ENCODE measurements around the gene IFITM5. TPM values are rescaled to one million over a fixed set of nuclear protein-coding genes. Genes with fewer than 3 reads are reported as not detected.
"Not testable (repeated sequence)": the region's sequence is repeated elsewhere in the genome, so short reads cannot be mapped to it uniquely, and the experiment has no call there.

Gene IFITM5
- total RNA-seq, 2 experiments from 2014 or later = not detected

DNA sequence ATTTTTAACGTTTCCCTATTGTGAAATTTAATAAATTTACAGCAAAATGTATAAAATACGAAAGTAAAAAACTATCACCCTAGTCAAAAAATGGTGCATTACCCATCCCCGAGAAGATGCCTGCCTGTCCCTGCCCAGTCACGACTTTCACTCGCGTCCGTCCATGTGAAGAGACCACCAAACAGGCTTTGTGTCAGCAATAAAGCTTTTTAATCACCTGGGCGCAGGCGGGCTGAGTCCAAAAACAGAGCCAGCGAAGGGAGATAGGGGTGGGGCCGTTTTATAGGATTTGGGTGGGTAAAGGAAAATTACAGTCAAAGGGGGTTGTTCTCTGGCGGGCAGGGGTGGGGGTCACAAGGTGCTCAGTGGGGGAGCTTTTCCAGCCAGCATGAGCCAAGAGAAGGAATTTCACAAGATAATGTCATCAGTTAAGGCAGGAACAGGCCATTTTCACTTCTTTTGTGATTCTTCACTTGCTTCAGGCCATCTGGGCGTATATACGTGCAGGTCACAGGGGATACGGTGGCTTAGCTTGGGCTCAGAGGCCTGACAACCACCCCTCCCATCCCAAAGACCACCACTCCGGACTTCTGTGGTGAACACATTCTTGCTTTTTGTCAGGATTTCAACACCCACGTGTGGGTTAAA is 34.4 kb upstream of the IFITM5 start:
- Mint-ChIP-seq H3K4me1 (peaks cover 44% of the 10 kb centered on the region), H3K27me3 (peaks cover 27% of the 10 kb centered on the region)
- POLR2A ChIA-PET = interaction anchor here (0.8 kb wide), 1 partner anchor 22 kb away, joined by 3 read pairs; no protein-coding TSS in a partner anchor
- H3K27ac Mint-ChIP-seq; H3K4me3 Mint-ChIP-seq; H3K9me3 Mint-ChIP-seq; H3K36me3 Mint-ChIP-seq (ENCODE audit: low read depth); DNase-seq: not testable (repeated sequence)
- CTCF ChIA-PET = interaction anchor here (0.5 to 1.5 kb wide), 2 partner anchors 21 to 363 kb away, joined by 3 to 4 read pairs; no protein-coding TSS in a partner anchor

GRCh38 chr11:332651-333480 is 33.5 kb upstream of the IFITM5 start:
- CTCF ChIA-PET = interaction anchor here (0.5 to 1.5 kb wide), 2 partner anchors 22 to 363 kb away, joined by 3 to 4 read pairs; no protein-coding TSS in a partner anchor
- Mint-ChIP-seq H3K4me3 (no peak overlapping the region), H3K27ac (no peak overlapping the region), H3K4me1 (peaks cover 50% of the 10 kb centered on the region), H3K9me3 (no peaks in the 10 kb centered on the region), H3K27me3 (peaks cover 27% of the 10 kb centered on the region), H3K36me3 (ENCODE audit: low read depth) (no peaks in the 10 kb centered on the region)
- no peak for DNase-seq
- POLR2A ChIA-PET = interaction anchor here (0.8 kb wide), 1 partner anchor 23 kb away, joined by 3 read pairs; no protein-coding TSS in a partner anchor

- DNase-seq = no peak
- Mint-ChIP-seq H3K4me3 (no peak overlapping the region), H3K27ac (no peak overlapping the region), H3K27me3 (peaks cover 23% of the 10 kb centered on the region), H3K9me3 (no peaks in the 10 kb centered on the region), H3K4me1 (peaks cover 58% of the 10 kb centered on the region), H3K36me3 (ENCODE audit: low read depth) (no peaks in the 10 kb centered on the region)
- ChIA-PET POLR2A (interaction anchor here (2.1 to 2.5 kb wide), 2 partner anchors 14 to 20 kb away, joined by 5 read pairs; no protein-coding TSS in a partner anchor), CTCF (no interaction called here)
Observed at GRCh38 chr11:331358-332060, 32.2 kb upstream of the IFITM5 start.

DNA sequence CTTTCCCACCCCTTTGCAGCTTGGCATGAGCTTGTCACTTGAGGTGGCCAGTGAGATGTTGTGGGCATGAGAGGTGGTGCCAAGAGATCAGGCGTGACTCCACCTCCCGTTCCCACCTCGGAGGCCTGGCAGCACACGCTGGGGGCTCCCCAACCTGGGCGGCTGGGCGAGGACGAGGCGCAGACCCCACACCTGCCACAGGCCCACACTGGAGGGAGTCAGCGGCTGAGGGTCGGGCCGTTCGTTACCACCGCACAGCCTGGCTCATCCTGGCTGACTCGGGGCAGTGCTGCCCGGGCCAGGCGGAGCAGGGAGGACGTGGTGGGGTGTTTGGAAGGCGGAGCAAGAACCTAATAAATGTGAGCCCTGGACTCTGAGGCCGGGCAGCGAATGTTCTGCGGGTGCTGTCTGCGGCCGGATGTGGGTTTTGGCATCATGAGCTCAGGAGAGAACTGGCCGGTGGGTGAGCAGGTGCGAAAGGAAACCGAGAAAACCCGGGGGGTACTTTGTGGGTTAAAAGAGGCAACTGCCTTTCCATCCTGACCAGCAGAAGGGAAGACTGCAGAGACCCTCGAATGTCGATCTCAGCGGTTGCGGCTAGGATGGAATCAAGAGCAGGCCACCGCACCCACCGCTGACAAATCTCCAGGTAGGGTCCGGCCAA is 31.5 kb upstream of the IFITM5 start:
- H3K9me3 Mint-ChIP-seq = no peaks in the 10 kb centered on the region
- peaks cover 64% of the 10 kb centered on the region for H3K4me1 Mint-ChIP-seq
- H3K27ac Mint-ChIP-seq = no peak overlapping the region
- ChIA-PET CTCF (interaction anchor here (1.0 to 2.4 kb wide), 3 partner anchors 9 to 118 kb away, joined by 3 to 16 read pairs (median 5); no protein-coding TSS in a partner anchor), POLR2A (interaction anchor here (0.7 to 2.5 kb wide), 4 partner anchors 13 to 25 kb away, joined by 3 to 11 read pairs (median 5); no protein-coding TSS in a partner anchor)
- peaks cover 19% of the 10 kb centered on the region for H3K27me3 Mint-ChIP-seq
- no peak overlapping the region for H3K4me3 Mint-ChIP-seq
- DNase-seq = peak; percentile 55
- H3K36me3 Mint-ChIP-seq (ENCODE audit: low read depth) = no peaks in the 10 kb centered on the region

DNA sequence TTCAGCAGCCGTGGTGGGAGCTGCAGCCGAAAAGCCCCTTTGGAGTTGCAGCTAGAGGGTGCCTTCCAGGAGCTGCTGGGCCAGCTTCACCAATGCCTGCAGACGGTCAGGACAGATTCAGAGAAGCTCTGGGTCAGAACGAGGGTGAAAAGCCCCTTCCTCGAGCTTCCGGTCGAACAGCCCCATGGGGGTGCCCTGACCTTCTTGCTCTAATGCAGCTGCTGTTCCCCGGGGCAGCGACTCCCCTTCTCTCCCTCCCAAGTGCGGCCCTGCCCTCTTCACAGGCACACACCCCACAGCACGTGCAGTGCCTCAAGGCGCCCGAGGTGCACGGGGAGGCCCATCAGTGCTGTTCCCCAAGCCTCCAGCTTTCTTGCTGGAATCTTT is 31.0 kb upstream of the IFITM5 start:
- peaks cover 14% of the 10 kb centered on the region for H3K27me3 Mint-ChIP-seq
- H3K27ac Mint-ChIP-seq = no peak overlapping the region
- H3K4me3 Mint-ChIP-seq = no peak overlapping the region
- DNase-seq = no peak
- POLR2A ChIA-PET = interaction anchor here (0.7 to 2.5 kb wide), 4 partner anchors 13 to 25 kb away, joined by 3 to 11 read pairs (median 5); no protein-coding TSS in a partner anchor
- H3K36me3 Mint-ChIP-seq (ENCODE audit: low read depth) = no peaks in the 10 kb centered on the region
- no peaks in the 10 kb centered on the region for H3K9me3 Mint-ChIP-seq
- CTCF ChIA-PET = interaction anchor here (1.0 to 2.4 kb wide), 3 partner anchors 9 to 118 kb away, joined by 3 to 16 read pairs (median 5); no protein-coding TSS in a partner anchor
- H3K4me1 Mint-ChIP-seq = peaks cover 68% of the 10 kb centered on the region

DNA sequence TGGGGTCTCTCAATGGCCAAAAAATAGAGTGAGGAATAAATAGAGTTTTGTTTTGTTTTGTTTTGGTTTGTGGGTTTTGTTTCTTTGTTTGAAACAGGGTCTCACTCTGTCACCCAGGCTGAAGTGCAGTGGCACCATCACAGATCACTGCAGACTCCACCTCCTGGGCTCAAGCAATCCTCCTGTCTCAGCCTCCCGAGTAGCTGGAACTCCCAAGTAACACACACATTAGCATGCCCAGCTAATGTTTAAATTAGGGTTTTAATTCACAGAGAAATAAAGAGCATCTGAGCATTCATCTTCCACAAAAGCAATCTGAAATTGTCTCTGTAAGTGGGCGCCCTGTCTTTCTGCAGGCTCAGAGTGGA is 30.5 kb upstream of the IFITM5 start:
- H3K4me1 Mint-ChIP-seq = peaks cover 70% of the 10 kb centered on the region
- peak overlapping the region; percentile 50 for H3K27ac Mint-ChIP-seq
- no peak overlapping the region for H3K4me3 Mint-ChIP-seq

DNA sequence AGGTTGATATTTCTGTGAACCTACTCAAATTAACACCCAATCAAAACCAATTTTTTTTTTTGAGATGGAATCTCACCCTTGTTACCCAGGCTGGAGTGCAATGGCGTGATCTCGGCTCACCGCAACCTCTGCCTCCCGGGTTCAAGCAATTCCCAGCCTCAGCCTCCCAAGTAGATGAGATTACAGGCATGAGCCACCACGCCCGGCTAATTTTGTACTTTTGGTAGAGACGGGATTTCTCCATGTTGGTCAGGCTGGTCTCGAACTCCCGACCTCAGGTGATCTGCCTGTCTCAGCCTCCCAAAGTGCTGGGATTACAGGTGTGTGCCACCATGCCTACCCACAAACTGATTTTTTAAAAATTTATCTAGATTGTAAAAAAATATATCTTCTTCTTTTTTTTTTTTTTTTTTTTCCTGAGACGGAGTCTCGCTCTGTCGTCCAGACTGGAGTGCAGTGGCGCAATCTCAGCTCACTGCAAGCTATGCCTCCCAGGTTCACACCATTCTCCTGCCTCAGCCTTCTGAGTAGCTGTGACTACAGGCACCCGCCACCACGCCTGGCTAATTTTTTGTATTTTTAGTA is 29.3 kb upstream of the IFITM5 start:
- H3K27me3 Mint-ChIP-seq; H3K9me3 Mint-ChIP-seq; H3K4me3 Mint-ChIP-seq; H3K27ac Mint-ChIP-seq; H3K36me3 Mint-ChIP-seq (ENCODE audit: low read depth); DNase-seq: not testable (repeated sequence)
- ChIA-PET CTCF (interaction anchor here (0.7 to 2.4 kb wide), 4 partner anchors 11 to 60 kb away, joined by 3 to 16 read pairs (median 4); no protein-coding TSS in a partner anchor), POLR2A (interaction anchor here (0.6 to 2.2 kb wide), 2 partner anchors 19 to 27 kb away, joined by 3 to 11 read pairs; no protein-coding TSS in a partner anchor)
- peaks cover 73% of the 10 kb centered on the region for H3K4me1 Mint-ChIP-seq

More for the DNA sequence above, 30.5 kb upstream of the IFITM5 start:
- ChIA-PET POLR2A (interaction anchor here (0.7 to 2.5 kb wide), 4 partner anchors 12 to 26 kb away, joined by 3 to 11 read pairs (median 5); no protein-coding TSS in a partner anchor), CTCF (interaction anchor here (1.0 to 2.4 kb wide), 3 partner anchors 10 to 119 kb away, joined by 3 to 16 read pairs (median 5); no protein-coding TSS in a partner anchor)
- H3K9me3 Mint-ChIP-seq = no peaks in the 10 kb centered on the region
- DNase-seq = no peak
- peaks cover 14% of the 10 kb centered on the region for H3K27me3 Mint-ChIP-seq
- H3K36me3 Mint-ChIP-seq (ENCODE audit: low read depth) = no peaks in the 10 kb centered on the region

GRCh38 chr11:328012-328411 is 28.7 kb upstream of the IFITM5 start:
- peaks cover 6% of the 10 kb centered on the region for H3K27me3 Mint-ChIP-seq
- no peaks in the 10 kb centered on the region for H3K36me3 Mint-ChIP-seq (ENCODE audit: low read depth)
- POLR2A ChIA-PET = interaction anchor here (0.7 to 1.9 kb wide), 4 partner anchors 12 to 37 kb away, joined by 3 to 20 read pairs (median 8); partner anchors contain the start of gene IFITM1
- no peak overlapping the region for H3K4me3 Mint-ChIP-seq
- no peaks in the 10 kb centered on the region for H3K9me3 Mint-ChIP-seq
- CTCF ChIA-PET = interaction anchor here (0.9 to 1.7 kb wide), 3 partner anchors 16 to 77 kb away, joined by 4 to 6 read pairs (median 5); no protein-coding TSS in a partner anchor
- DNase-seq = no peak
- H3K27ac Mint-ChIP-seq = no peak overlapping the region
- H3K4me1 Mint-ChIP-seq = peaks cover 71% of the 10 kb centered on the region

DNA sequence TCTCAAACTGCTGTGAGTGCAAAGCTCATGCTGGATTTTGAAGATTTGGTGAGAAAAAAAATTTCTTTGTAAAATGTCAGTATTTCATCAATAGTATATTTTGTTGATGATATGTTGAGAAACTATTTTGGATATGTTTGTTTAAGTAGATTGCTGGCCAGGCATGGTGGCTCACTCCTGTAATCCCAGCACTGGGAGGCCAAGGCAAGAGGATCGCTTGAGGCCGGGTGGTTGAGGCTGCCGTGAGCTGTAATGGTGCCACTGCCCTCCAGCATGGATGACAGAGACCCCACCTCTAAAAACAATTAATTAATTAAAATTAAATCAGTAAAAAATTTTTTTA is 28.2 kb upstream of the IFITM5 start:
- Mint-ChIP-seq H3K4me1 (peaks cover 67% of the 10 kb centered on the region), H3K4me3 (peak overlapping the region; percentile 32), H3K36me3 (ENCODE audit: low read depth) (no peaks in the 10 kb centered on the region), H3K27ac (peak overlapping the region; percentile 71), H3K27me3 (peaks cover 2% of the 10 kb centered on the region), H3K9me3 (no peaks in the 10 kb centered on the region)
- no peak for DNase-seq
- POLR2A ChIA-PET = interaction anchor here (0.7 to 1.9 kb wide), 6 partner anchors 12 to 120 kb away, joined by 3 to 20 read pairs (median 6); partner anchors contain the start of genes BET1L, IFITM1 and RIC8A
- CTCF ChIA-PET = interaction anchor here (0.5 to 1.7 kb wide), 5 partner anchors 16 to 421 kb away, joined by 3 to 6 read pairs (median 4); no protein-coding TSS in a partner anchor

DNA sequence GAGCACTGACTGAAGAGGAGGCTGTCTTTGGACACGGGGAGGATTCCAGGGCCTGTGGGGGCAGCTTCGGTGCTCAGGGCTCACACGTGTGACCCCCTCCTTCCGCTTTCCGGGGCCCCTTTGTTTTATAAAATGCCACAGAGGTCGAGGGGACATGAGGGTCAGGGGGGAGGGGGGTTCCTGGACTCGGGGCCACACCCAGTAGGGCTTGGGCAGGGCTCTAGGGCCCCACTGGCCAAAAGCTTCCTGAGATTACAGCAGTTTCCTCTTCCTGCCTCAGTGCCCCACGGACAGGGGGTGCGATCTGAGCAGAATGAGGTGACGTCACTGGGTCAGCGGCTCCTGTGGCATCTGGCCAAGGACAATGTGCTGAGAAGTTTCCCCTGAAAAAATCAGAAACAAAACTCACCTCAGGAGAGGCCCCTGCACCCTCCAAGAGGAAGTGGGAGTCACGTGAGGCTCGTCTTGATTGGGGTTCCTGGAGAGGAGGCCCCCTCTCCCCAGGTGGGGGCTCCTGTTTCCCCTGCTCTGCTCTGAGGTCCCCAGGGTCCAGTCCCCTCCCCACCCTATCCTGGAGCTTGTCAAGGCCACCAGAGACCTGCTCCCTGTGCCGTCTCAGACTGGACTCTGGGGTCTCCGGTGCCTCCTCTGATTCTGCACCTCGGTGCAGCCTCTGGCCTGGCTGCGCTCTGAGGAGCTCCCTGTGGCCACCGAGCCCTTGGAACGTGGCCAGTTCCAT is 27.7 kb upstream of the IFITM5 start:
- Mint-ChIP-seq H3K9me3 (no peaks in the 10 kb centered on the region), H3K4me3 (peak overlapping the region; percentile 32), H3K27ac (peak overlapping the region; percentile 75), H3K36me3 (ENCODE audit: low read depth) (no peaks in the 10 kb centered on the region), H3K27me3 (no peaks in the 10 kb centered on the region), H3K4me1 (peaks cover 64% of the 10 kb centered on the region)
- peak; percentile 70 for DNase-seq
- POLR2A ChIA-PET = interaction anchor here (0.7 to 1.9 kb wide), 6 partner anchors 13 to 119 kb away, joined by 3 to 20 read pairs (median 6); partner anchors contain the start of genes BET1L, IFITM1 and RIC8A
- CTCF ChIA-PET = interaction anchor here (0.5 to 1.9 kb wide), 6 partner anchors 14 to 422 kb away, joined by 3 to 6 read pairs (median 4); no protein-coding TSS in a partner anchor

- no peak for DNase-seq
- CTCF ChIA-PET = interaction anchor here (1.5 to 1.9 kb wide), 3 partner anchors 14 to 76 kb away, joined by 5 to 6 read pairs (median 5); no protein-coding TSS in a partner anchor
- Mint-ChIP-seq H3K27me3 (no peaks in the 10 kb centered on the region), H3K4me3 (peak overlapping the region; percentile 22), H3K36me3 (ENCODE audit: low read depth) (no peaks in the 10 kb centered on the region), H3K4me1 (peaks cover 59% of the 10 kb centered on the region), H3K9me3 (no peaks in the 10 kb centered on the region), H3K27ac (peak overlapping the region; percentile 75)
- POLR2A ChIA-PET = interaction anchor here (1.0 to 1.9 kb wide), 5 partner anchors 13 to 119 kb away, joined by 4 to 20 read pairs (median 7); partner anchors contain the start of genes BET1L, IFITM1 and RIC8A
Observed at GRCh38 chr11:326592-326841, 27.2 kb upstream of the IFITM5 start.
